BE2C (cell line): ENCODE measurements around the gene KRTDAP.

Source experiments
- DNase-seq: peaks from one replicate; pipeline ENCODE4 v3.0.0-alpha.2; 2020
- H3K27me3 ChIP-seq: fragments of 250-450 bp; sonication (Bioruptor Pico); 2 replicates; pipeline ENCODE4 v1.5.1; 2020; ENCODE audit warnings: mild to moderate bottlenecking
- H3K36me3 ChIP-seq: fragments of 250-450 bp; sonication (Bioruptor Pico); 2 replicates; pipeline ENCODE4 v1.5.1; 2020; ENCODE audit warnings: mild to moderate bottlenecking
- H3K4me1 ChIP-seq: fragments of 250-450 bp; sonication (Bioruptor Pico); 2 replicates; pipeline ENCODE4 v1.5.1; 2020
- H3K4me3 ChIP-seq: 2 replicates; pipeline ENCODE4 v1.5.1; 2011; ENCODE audit warnings: low read depth, low read length
- H3K9me3 ChIP-seq: fragments of 250-450 bp; sonication (Bioruptor Pico); 2 replicates; pipeline ENCODE4 v1.5.1; 2020
- TF ChIP-seq, protein P1 (sequence below): IDR thresholded peaks from 2 replicates; pipeline ENCODE4 v1.5.1; 2012; ENCODE audit warnings: mild to moderate bottlenecking, low read depth, low read length

Gene KRTDAP

GRCh38 chr19:35437406-35437951, 52.8 kb downstream of the KRTDAP start:
- DNase-seq = no peak
- Histone ChIP-seq H3K4me3 (no peak overlapping the region), H3K36me3 (no peaks in the 10 kb centered on the region), H3K4me1 (peaks cover 21% of the 10 kb centered on the region), H3K9me3 (no peaks in the 10 kb centered on the region), H3K27me3 (no peaks in the 10 kb centered on the region)
- TF ChIP-seq, protein P1, sequence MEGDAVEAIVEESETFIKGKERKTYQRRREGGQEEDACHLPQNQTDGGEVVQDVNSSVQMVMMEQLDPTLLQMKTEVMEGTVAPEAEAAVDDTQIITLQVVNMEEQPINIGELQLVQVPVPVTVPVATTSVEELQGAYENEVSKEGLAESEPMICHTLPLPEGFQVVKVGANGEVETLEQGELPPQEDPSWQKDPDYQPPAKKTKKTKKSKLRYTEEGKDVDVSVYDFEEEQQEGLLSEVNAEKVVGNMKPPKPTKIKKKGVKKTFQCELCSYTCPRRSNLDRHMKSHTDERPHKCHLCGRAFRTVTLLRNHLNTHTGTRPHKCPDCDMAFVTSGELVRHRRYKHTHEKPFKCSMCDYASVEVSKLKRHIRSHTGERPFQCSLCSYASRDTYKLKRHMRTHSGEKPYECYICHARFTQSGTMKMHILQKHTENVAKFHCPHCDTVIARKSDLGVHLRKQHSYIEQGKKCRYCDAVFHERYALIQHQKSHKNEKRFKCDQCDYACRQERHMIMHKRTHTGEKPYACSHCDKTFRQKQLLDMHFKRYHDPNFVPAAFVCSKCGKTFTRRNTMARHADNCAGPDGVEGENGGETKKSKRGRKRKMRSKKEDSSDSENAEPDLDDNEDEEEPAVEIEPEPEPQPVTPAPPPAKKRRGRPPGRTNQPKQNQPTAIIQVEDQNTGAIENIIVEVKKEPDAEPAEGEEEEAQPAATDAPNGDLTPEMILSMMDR = no peak
